T47D (cell line): Measurements from ENCODE around the gene ARPC5L.

Experiments
- DNase-seq, 2 experiments: peaks; one replicate each; pipeline versions ENCODE4 v3.0.0 to v3.0.0-alpha.2; 2011 to 2012; ENCODE audit warnings: low read depth in 1 of 2, low spot score in 1 of 2
- JUND ChIP-seq: IDR thresholded peaks from 2 replicates; pipeline ENCODE4 v1.6.1; 2012; ENCODE audit warnings: low read depth
- in situ Hi-C: cut with HindIII; loops from 2 replicates; pipeline ENCODE4 v1.10.0; 2016; ENCODE audit warnings: low sequenced_read_pairs, low pct_unique_long_range_greater_than_20kb

Gene ARPC5L

DNA sequence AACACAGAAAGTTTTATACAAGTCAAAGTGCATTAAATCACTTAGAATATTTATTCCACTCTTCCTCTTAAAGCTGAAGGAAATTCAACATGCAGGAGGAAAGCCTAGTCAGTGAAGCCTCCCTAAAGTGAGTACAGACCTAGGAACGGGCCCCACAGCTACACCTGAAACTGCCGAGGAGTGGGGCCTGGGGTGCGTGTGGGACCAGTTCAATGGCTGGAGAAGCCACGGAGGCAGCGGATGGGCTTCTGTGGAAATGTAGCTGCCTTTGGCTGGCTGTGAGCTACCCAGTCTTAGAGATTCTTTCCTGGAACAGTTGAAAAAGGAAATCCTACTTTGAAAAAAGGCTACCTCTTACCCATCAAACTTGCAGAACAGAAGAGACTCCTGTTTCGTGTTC is 16.6 kb downstream of the ARPC5L start:
- in situ Hi-C loops: no loop called here
- no peak for DNase-seq
- no peak for TF ChIP-seq JUND

GRCh38 chr9:124879226-124879625 is 17.3 kb downstream of the ARPC5L start:
- TF ChIP-seq JUND: no peak
- DNase-seq: no peak
- in situ Hi-C loops: no loop called here

DNA sequence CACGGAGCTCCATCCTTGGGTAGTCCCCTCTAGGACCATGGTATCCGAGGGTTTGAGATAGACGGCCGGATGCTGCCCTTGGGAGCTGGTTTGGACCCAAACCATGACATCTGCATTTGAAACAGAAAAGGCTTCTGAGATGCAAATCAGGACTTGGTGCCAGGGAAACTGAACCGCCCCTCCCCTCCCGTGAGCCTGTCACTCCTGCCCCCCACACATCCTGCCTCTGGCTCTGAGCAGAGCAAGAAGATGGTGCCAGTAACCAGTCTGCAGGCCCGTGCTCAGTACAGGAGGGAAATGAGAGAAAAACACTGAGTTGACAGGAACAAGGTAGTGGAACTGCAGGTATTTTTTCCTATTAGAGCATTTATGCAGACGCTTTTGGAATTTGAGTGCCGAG is 18.6 kb downstream of the ARPC5L start:
- no peak for DNase-seq
- TF ChIP-seq JUND: no peak
- in situ Hi-C loops: no loop called here

- no peak for TF ChIP-seq JUND
- in situ Hi-C loops: no loop called here
- no peak for DNase-seq
These were observed 19.3 kb downstream of the ARPC5L start for GRCh38 chr9:124881138-124881743.

DNA sequence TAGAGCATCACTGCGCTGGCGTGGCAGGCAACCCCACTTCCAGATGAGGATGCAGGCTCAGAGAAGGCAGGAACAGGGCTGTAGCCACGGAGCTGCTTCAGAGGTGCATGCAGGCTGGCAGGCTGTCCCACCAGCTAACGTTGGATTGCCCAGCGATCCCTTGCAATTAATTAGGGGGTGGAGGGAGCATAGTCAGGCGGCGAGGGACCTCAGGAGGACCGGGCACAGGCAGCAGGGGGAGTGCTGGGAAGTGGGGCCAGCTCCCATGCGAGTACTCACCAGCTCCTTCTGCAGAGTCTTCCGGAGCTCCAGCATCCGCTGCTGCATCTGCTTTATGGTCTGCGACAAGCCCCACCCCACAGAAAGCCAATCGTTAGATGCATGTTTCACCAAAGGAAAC is 20.3 kb downstream of the ARPC5L start:
- TF ChIP-seq JUND: no peak
- no peak for DNase-seq
- in situ Hi-C loops: no loop called here

GRCh38 chr9:124884376-124884775 is 22.4 kb downstream of the ARPC5L start:
- no peak for DNase-seq
- in situ Hi-C loops: no loop called here
- TF ChIP-seq JUND: no peak

DNA sequence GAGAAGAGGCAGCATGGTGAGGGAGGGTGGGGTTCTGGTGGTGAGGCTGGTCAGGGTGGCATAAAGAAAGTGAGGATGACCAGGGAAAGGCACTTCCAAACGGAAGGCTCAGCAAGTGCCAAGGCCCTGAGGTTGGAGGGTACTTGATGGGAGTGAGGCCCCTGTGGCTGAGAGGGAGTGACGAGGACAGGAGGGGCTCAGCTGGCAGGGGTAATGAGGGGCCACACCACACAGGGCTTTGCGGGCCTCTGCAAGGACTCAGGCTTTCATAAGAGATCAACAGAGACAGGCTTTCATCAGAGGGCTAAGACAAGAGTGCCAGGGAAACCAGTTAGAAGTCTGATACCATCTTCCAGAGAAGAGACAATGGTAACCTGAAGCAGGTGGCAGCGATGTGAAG is 23.6 kb downstream of the ARPC5L start:
- in situ Hi-C loops: no loop called here
- TF ChIP-seq JUND: no peak
- DNase-seq: no peak

DNA sequence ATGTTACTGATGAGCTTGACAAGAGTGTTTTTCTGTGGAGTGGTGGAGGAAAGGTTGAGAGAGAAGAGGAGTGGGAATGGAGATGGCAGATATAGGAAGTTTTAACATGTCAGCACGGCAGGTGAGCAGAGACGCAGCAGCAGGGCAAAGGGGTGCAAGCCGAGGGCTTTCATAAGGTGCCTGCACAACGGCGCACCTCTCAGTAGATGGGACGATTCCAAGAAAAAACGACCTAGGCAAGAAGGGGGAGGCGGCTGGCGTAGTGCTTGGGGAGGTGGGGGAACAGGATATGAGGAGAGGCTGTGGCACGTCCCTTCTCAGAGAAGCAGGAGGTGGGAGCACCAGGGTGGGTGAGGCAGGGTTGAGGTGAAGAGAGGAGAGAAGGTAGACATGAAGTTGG is 24.5 kb downstream of the ARPC5L start:
- no peak for DNase-seq
- no peak for TF ChIP-seq JUND
- in situ Hi-C loops: no loop called here

- no peak for TF ChIP-seq JUND
- DNase-seq: no peak
- in situ Hi-C loops: no loop called here
These were observed 25.0 kb downstream of the ARPC5L start for GRCh38 chr9:124886866-124887492.

DNA sequence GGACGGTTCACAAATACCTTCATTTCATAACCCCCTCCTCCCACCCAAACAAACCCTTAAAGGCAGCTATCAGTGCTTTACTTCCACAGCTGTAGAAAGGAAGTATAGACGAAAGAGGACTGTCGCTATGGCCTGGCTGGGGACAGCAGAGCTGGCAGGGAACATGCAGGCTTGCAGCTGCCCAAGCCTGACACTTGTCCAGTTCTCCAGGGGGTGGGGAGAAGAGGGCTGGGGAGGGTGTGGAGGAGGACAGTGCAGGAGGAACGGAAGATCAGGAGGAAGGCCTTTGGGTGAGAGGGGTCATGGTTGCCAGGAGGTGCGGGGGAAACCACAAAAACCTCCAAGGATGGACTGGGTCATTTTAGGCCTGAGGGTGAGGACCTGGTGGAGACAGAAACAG is 25.9 kb downstream of the ARPC5L start:
- no peak for TF ChIP-seq JUND
- in situ Hi-C loops: no loop called here
- no peak for DNase-seq

GRCh38 chr9:124889006-124889405 is 27.1 kb downstream of the ARPC5L start:
- in situ Hi-C loops: no loop called here
- TF ChIP-seq JUND: no peak
- DNase-seq: no peak

DNA sequence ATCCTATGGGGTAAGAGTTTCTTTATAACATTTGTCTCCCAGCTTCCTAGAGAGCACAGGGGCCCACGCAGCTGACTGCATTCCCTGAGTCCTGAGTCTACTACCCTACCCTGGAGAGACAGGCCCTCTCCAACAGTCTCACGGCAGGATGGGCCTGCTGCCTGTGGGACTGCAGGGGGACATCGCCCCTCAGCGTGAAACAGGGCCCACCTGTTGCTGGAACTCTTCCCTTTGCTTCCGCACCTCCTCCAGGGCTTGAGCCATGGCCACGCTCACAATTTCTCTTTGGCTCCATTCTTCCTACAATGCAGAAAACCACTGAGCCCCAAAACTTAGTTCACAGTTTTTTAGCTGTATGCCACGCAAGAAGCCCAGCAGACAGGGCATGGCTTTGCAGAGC is 28.2 kb downstream of the ARPC5L start:
- in situ Hi-C loops: no loop called here
- TF ChIP-seq JUND: no peak
- DNase-seq: no peak

GRCh38 chr9:124894035-124894740 is 32.3 kb downstream of the ARPC5L start:
- no peak for DNase-seq
- in situ Hi-C loops: no loop called here

More at GRCh38 chr9:124894035-124894740, 32.3 kb downstream of the ARPC5L start:
- no peak for TF ChIP-seq JUND
